ENCODE measurements around the gene LHFPL3. TPM values are rescaled to one million over a fixed set of nuclear protein-coding genes. Genes with fewer than 3 reads are reported as not detected.

The LHFPL3 gene
- total RNA-seq, 2 experiments from 2014 or later = not detected

DNA sequence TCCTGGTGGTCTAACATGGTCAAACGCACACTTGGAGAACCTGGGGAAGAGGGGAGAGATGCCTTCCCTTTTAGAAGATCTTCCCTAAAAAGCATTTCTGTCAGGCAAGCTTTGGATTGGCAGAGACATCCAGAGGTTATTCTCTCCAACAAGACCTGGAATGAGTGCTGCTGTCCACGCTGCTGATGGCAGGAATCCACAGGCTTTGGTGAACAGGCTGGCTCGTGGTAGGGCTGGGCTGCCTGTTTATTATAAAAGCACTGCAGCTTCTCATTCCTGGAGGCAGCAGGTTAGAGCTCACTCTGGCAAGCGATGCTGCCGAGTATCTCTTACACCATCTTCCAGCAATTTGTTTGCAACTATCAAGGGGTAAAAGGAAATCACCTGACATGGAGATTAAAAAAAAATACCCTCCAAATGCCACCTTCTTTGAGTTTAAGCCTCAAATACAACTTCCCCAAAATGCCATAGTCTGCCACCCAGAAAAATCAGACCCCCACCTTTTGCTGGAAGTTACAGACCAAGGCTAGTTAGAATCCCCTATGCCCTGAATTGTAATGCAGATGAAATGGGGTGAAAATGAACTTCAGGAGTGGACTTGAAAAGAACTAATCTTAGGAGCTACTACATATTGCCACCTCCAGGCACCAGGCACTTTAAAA lies 533.5 kb downstream of the LHFPL3 start:
- BruUV-seq (replicated peaks) = no TSS peak
- Histone ChIP-seq H3K27ac (ENCODE audit: low read depth, low read length, poor library complexity, severe bottlenecking) (no peak overlapping the region), H3K79me2 (ENCODE audit: insufficient read depth, low read depth, low read length) (no peaks in the 10 kb centered on the region), H3K4me1 (ENCODE audit: insufficient read depth, low read length, poor library complexity, severe bottlenecking) (no peaks in the 10 kb centered on the region), H3K36me3 (ENCODE audit: insufficient read depth, low read length) (no peaks in the 10 kb centered on the region), H3K4me3 (ENCODE audit: low read depth, low read length, poor library complexity, severe bottlenecking) (no peak overlapping the region), H2AFZ (ENCODE audit: low read length) (no peak overlapping the region), H3K9me3 (ENCODE audit: low read length) (no peaks in the 10 kb centered on the region), H3K4me2 (ENCODE audit: low read length) (no peak overlapping the region), H4K20me1 (ENCODE audit: insufficient read depth, low read length) (no peaks in the 10 kb centered on the region), H3K9me2 (ENCODE audit: insufficient read depth, low read length) (no peaks in the 10 kb centered on the region)
- ChIA-PET CTCF (ENCODE audit: unreplicated experiment) (interaction anchor here (0.9 to 1.1 kb wide), 2 partner anchors 8 to 53 kb away, joined by 3 read pairs; no protein-coding TSS in a partner anchor), POLR2A (interaction anchor here (0.6 to 1.4 kb wide), 2 partner anchors 59 to 627 kb away, joined by 4 to 5 read pairs; no protein-coding TSS in a partner anchor)
- TF ChIP-seq, protein P1, sequence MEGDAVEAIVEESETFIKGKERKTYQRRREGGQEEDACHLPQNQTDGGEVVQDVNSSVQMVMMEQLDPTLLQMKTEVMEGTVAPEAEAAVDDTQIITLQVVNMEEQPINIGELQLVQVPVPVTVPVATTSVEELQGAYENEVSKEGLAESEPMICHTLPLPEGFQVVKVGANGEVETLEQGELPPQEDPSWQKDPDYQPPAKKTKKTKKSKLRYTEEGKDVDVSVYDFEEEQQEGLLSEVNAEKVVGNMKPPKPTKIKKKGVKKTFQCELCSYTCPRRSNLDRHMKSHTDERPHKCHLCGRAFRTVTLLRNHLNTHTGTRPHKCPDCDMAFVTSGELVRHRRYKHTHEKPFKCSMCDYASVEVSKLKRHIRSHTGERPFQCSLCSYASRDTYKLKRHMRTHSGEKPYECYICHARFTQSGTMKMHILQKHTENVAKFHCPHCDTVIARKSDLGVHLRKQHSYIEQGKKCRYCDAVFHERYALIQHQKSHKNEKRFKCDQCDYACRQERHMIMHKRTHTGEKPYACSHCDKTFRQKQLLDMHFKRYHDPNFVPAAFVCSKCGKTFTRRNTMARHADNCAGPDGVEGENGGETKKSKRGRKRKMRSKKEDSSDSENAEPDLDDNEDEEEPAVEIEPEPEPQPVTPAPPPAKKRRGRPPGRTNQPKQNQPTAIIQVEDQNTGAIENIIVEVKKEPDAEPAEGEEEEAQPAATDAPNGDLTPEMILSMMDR (conservative IDR thresholded peaks at IDR 0.05; ENCODE audit: low read length) = no peak
- no peak for TF ChIP-seq EZH2phosphoT487 (IDR thresholded peaks at IDR 0.05; ENCODE audit: borderline replicate concordance, low read depth, low read length)
- intact Hi-C loops (cut with micrococcal nuclease; ENCODE audit: unreplicated experiment) = no loop called here
- no peak for DNase-seq (ENCODE audit: low spot score)

DNA sequence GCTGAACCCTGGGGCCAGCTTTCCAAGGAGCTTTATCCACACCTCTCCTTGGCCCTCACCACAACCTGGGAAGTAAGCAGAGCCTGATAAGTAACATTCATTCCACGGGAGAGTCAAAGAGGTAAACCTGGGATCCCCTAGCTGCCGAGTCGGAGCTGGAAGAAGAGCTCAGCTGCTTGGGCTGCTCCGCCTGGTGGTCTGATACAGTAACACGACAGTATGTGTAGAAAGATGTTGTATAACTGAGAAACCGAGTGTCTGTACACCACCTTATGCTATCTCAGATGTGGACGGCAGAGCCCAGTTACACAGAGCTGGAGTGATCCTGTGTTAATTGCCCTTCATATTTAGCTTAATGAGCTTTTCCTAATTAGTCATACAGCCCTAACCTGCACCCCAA lies 534.3 kb downstream of the LHFPL3 start:
- H3K4me1 ChIP-seq (ENCODE audit: insufficient read depth, low read length, poor library complexity, severe bottlenecking) = no peaks in the 10 kb centered on the region
- H3K9me3 ChIP-seq (ENCODE audit: low read length) = no peaks in the 10 kb centered on the region
- CTCF ChIA-PET (ENCODE audit: unreplicated experiment) = interaction anchor here (0.9 to 1.1 kb wide), 2 partner anchors 8 to 53 kb away, joined by 3 read pairs; no protein-coding TSS in a partner anchor
- peak; percentile 18 for DNase-seq (ENCODE audit: low spot score)
- H4K20me1 ChIP-seq (ENCODE audit: insufficient read depth, low read length) = no peaks in the 10 kb centered on the region
- H2AFZ ChIP-seq (ENCODE audit: low read length) = no peak overlapping the region
- POLR2A ChIA-PET = interaction anchor here (0.5 to 1.1 kb wide), 3 partner anchors 24 to 1868 kb away, joined by 3 to 12 read pairs (median 8); no protein-coding TSS in a partner anchor
- no peaks in the 10 kb centered on the region for H3K9me2 ChIP-seq (ENCODE audit: insufficient read depth, low read length)
- H3K27ac ChIP-seq (ENCODE audit: low read depth, low read length, poor library complexity, severe bottlenecking) = no peak overlapping the region
- no peaks in the 10 kb centered on the region for H3K36me3 ChIP-seq (ENCODE audit: insufficient read depth, low read length)
- intact Hi-C loops (cut with micrococcal nuclease; ENCODE audit: unreplicated experiment) = no loop called here
- H3K79me2 ChIP-seq (ENCODE audit: insufficient read depth, low read depth, low read length) = no peaks in the 10 kb centered on the region
- TF ChIP-seq, protein P1 (conservative IDR thresholded peaks at IDR 0.05; ENCODE audit: low read length) = peak; percentile 63
- no peak for TF ChIP-seq EZH2phosphoT487 (IDR thresholded peaks at IDR 0.05; ENCODE audit: borderline replicate concordance, low read depth, low read length)
- BruUV-seq (replicated peaks) = no TSS peak
- H3K4me3 ChIP-seq (ENCODE audit: low read depth, low read length, poor library complexity, severe bottlenecking) = no peak overlapping the region
- no peak overlapping the region for H3K4me2 ChIP-seq (ENCODE audit: low read length)

DNA sequence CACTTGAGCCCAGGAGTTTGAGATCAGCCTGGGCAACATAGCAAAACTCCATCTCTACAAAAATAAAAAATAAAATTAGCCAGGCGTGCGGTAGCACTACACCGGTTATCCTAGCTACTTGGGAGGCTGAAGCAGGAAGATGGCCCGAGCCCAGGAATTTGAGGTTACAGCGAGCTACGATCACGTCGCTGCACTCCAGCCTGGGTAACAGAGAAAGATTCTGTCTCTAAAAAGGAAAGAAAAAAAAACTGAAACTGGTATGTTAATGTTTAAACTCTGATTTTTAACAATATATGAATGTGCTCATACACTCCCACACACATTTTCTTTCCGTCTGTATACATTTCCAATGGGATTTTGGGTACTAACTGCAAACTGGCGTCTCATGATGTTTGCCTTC lies 545.0 kb downstream of the LHFPL3 start:
- ChIA-PET POLR2A (interaction anchor here (0.9 to 1.0 kb wide), 2 partner anchors 10 to 43 kb away, joined by 3 to 4 read pairs; no protein-coding TSS in a partner anchor), CTCF (ENCODE audit: unreplicated experiment) (no interaction called here)
- intact Hi-C loops (cut with micrococcal nuclease; ENCODE audit: unreplicated experiment) = no loop called here
- Histone ChIP-seq H2AFZ (ENCODE audit: low read length) (no peak overlapping the region), H3K36me3 (ENCODE audit: insufficient read depth, low read length) (no peaks in the 10 kb centered on the region), H3K27ac (ENCODE audit: low read depth, low read length, poor library complexity, severe bottlenecking) (no peak overlapping the region), H3K4me3 (ENCODE audit: low read depth, low read length, poor library complexity, severe bottlenecking) (no peak overlapping the region), H3K79me2 (ENCODE audit: insufficient read depth, low read depth, low read length) (no peaks in the 10 kb centered on the region), H3K4me2 (ENCODE audit: low read length) (no peak overlapping the region), H3K4me1 (ENCODE audit: insufficient read depth, low read length, poor library complexity, severe bottlenecking) (no peaks in the 10 kb centered on the region), H3K9me2 (ENCODE audit: insufficient read depth, low read length) (no peaks in the 10 kb centered on the region), H3K9me3 (ENCODE audit: low read length) (no peaks in the 10 kb centered on the region), H4K20me1 (ENCODE audit: insufficient read depth, low read length) (no peaks in the 10 kb centered on the region)
- BruUV-seq (replicated peaks) = no TSS peak
- TF ChIP-seq EZH2phosphoT487 (IDR thresholded peaks at IDR 0.05; ENCODE audit: borderline replicate concordance, low read depth, low read length) = no peak
- TF ChIP-seq, protein P1 (conservative IDR thresholded peaks at IDR 0.05; ENCODE audit: low read length) = no peak
- no peak for DNase-seq (ENCODE audit: low spot score)

Data from OCI-LY7 (cell line).